ENCODE data around the gene MSLN.
"Not testable (repeated sequence)": the region's sequence is repeated elsewhere in the genome, so short reads cannot be mapped to it uniquely, and the experiment has no call there.

The MSLN gene

GRCh38 chr16:770411-770810 lies 9.9 kb downstream of the MSLN start:
- ChIA-PET CTCF (no interaction called here), POLR2A (no interaction called here)
- DNase-seq (ENCODE audit: extremely low spot score), result no peak
- TF ChIP-seq CTCF (IDR thresholded peaks at IDR 0.05; ENCODE audit: control extremely low read depth, extremely low read depth, low read depth, missing control alignments), result no peak

GRCh38 chr16:772959-773358 lies 12.4 kb downstream of the MSLN start:
- TF ChIP-seq CTCF (IDR thresholded peaks at IDR 0.05; ENCODE audit: control extremely low read depth, extremely low read depth, low read depth, missing control alignments), result no peak
- CTCF ChIA-PET, result interaction anchor here (1.7 kb wide), 1 partner anchor 12 kb away, joined by 6 read pairs; no protein-coding TSS in a partner anchor
- POLR2A ChIA-PET, result interaction anchor here (0.7 kb wide), 1 partner anchor 12 kb away, joined by 13 read pairs; the partner anchor contains the start of gene MSLN
- no peak for DNase-seq (ENCODE audit: extremely low spot score)

GRCh38 chr16:774086-775001 lies 13.8 kb downstream of the MSLN start:
- ChIA-PET CTCF (no interaction called here), POLR2A (interaction anchor here (0.6 kb wide), 1 partner anchor 1368 kb away, joined by 3 read pairs; no protein-coding TSS in a partner anchor)
- TF ChIP-seq CTCF (IDR thresholded peaks at IDR 0.05; ENCODE audit: control extremely low read depth, extremely low read depth, low read depth, missing control alignments), result no peak
- no peak for DNase-seq (ENCODE audit: extremely low spot score)

- POLR2A ChIA-PET, result no interaction called here
- no peak for DNase-seq (ENCODE audit: extremely low spot score)
- CTCF ChIA-PET, result no interaction called here
- TF ChIP-seq CTCF (IDR thresholded peaks at IDR 0.05; ENCODE audit: control extremely low read depth, extremely low read depth, low read depth, missing control alignments), result no peak
Observed at GRCh38 chr16:775236-775796, 14.8 kb downstream of the MSLN start.

GRCh38 chr16:776298-776697 lies 15.8 kb downstream of the MSLN start:
- POLR2A ChIA-PET; DNase-seq (ENCODE audit: extremely low spot score): not testable (repeated sequence)
- CTCF ChIA-PET, result interaction anchor here (1.2 to 1.4 kb wide), 3 partner anchors 9 to 35 kb away, joined by 3 to 6 read pairs (median 4); no protein-coding TSS in a partner anchor

GRCh38 chr16:776824-777223 lies 16.3 kb downstream of the MSLN start:
- no peak for DNase-seq (ENCODE audit: extremely low spot score)
- ChIA-PET POLR2A (no interaction called here), CTCF (interaction anchor here (1.2 to 1.4 kb wide), 3 partner anchors 9 to 35 kb away, joined by 3 to 6 read pairs (median 4); no protein-coding TSS in a partner anchor)
- no peak for TF ChIP-seq CTCF (IDR thresholded peaks at IDR 0.05; ENCODE audit: control extremely low read depth, extremely low read depth, low read depth, missing control alignments)

GRCh38 chr16:777826-778225 lies 17.3 kb downstream of the MSLN start:
- no peak for TF ChIP-seq CTCF (IDR thresholded peaks at IDR 0.05; ENCODE audit: control extremely low read depth, extremely low read depth, low read depth, missing control alignments)
- ChIA-PET POLR2A (no interaction called here), CTCF (interaction anchor here (1.5 kb wide), 1 partner anchor 65 kb away, joined by 4 read pairs; no protein-coding TSS in a partner anchor)
- no peak for DNase-seq (ENCODE audit: extremely low spot score)
